HEK293 (cell line): ENCODE results near the gene FAM227B.

ENCODE experiments used
- CTCF ChIA-PET: fragments of 350-600 bp; formaldehyde crosslinking; extraction: SDS; loops from one replicate; lab custom pipeline; 2021; ENCODE audit warnings: antibody characterized with exemption; lab: Yijun Ruan, JAX
- POLR2A ChIA-PET: fragments of 300-600 bp; formaldehyde crosslinking; extraction: SDS; loops from one replicate; lab custom pipeline; 2020; ENCODE audit warnings: antibody characterized with exemption, inconsistent platforms; lab: Yijun Ruan, JAX
- H3K27ac ChIP-seq: fragments of 200-500 bp; sonication (Bioruptor generic); 2 replicates; pipeline ENCODE4 v1.5.1; 2014; ENCODE audit warnings: low read depth, low read length, control low read depth, inconsistent platforms; ENCODE audit errors: extremely low read depth
- H3K36me3 ChIP-seq, 2 experiments: fragments of 200-500 bp in 1 of 2; sonication (Bioruptor generic) in 1 of 2; 1 replicate in 1 of 2; 2 replicates in 1 of 2; pipeline ENCODE4 v1.5.1; 2014 to 2017; ENCODE audit warnings: inconsistent platforms in 2 of 2, low read length in 2 of 2; ENCODE audit not compliant: control insufficient read depth in 2 of 2, insufficient read depth in 1 of 2
- H3K4me1 ChIP-seq: fragments of 200-500 bp; sonication (Bioruptor generic); 2 replicates; pipeline ENCODE4 v1.5.1; 2014; ENCODE audit warnings: mild to moderate bottlenecking, low read length, inconsistent platforms; ENCODE audit not compliant: control insufficient read depth, insufficient read depth
- H3K4me3 ChIP-seq: 2 replicates; pipeline ENCODE4 v1.5.1; 2011; ENCODE audit warnings: low read depth, mild to moderate bottlenecking, control low read depth, low read length, moderate library complexity
- H3K9me3 ChIP-seq: fragments of 200-500 bp; sonication (Bioruptor generic); 2 replicates; pipeline ENCODE4 v1.5.1; 2014; ENCODE audit warnings: low read depth, low read length, inconsistent platforms; ENCODE audit not compliant: control insufficient read depth, insufficient read depth
- KLF16 ChIP-seq: fragments of 450-650 bp; formaldehyde crosslinking; IDR thresholded peaks from 2 replicates; pipeline ENCODE4 v1.5.1; 2017; ENCODE audit warnings: missing biosample characterization, missing genetic modification characterization
- KLF9 ChIP-seq: fragments of 450-650 bp; formaldehyde crosslinking; IDR thresholded peaks from 2 replicates; pipeline ENCODE4 v1.5.1; 2016; ENCODE audit warnings: missing biosample characterization, missing genetic modification characterization, low read depth
- OVOL3 ChIP-seq: fragments of 450-650 bp; formaldehyde crosslinking; IDR thresholded peaks from 2 replicates; pipeline ENCODE4 v1.5.1; 2016; ENCODE audit warnings: missing biosample characterization, missing genetic modification characterization
- PATZ1 ChIP-seq: fragments of 450-650 bp; formaldehyde crosslinking; IDR thresholded peaks from 2 replicates; pipeline ENCODE4 v1.5.1; 2016; ENCODE audit warnings: missing biosample characterization, missing genetic modification characterization
- REPIN1 ChIP-seq: fragments of 450-650 bp; formaldehyde crosslinking; IDR thresholded peaks from 2 replicates; pipeline ENCODE4 v1.5.1; 2017; ENCODE audit warnings: missing biosample characterization, missing genetic modification characterization, low read depth
- SCRT1 ChIP-seq: fragments of 450-650 bp; formaldehyde crosslinking; IDR thresholded peaks from 2 replicates; pipeline ENCODE4 v1.5.1; 2016; ENCODE audit warnings: missing biosample characterization, missing genetic modification characterization, borderline replicate concordance
- SP2 ChIP-seq: fragments of 450-650 bp; formaldehyde crosslinking; IDR thresholded peaks from 2 replicates; pipeline ENCODE4 v1.5.1; 2016; ENCODE audit warnings: missing biosample characterization, missing genetic modification characterization
- TRIM28 ChIP-seq: IDR thresholded peaks from 2 replicates; pipeline ENCODE4 v1.6.1; 2011; ENCODE audit warnings: low read length, control low read depth, borderline replicate concordance
- TSHZ1 ChIP-seq: fragments of 450-650 bp; formaldehyde crosslinking; IDR thresholded peaks from 2 replicates; pipeline ENCODE4 v1.5.1; 2016; ENCODE audit warnings: missing biosample characterization, missing genetic modification characterization, borderline replicate concordance
- WT1 ChIP-seq: fragments of 450-650 bp; formaldehyde crosslinking; IDR thresholded peaks from 2 replicates; pipeline ENCODE4 v1.5.1; 2016; ENCODE audit warnings: missing biosample characterization, missing genetic modification characterization
- YY1 ChIP-seq: fragments of 450-650 bp; formaldehyde crosslinking; IDR thresholded peaks from 2 replicates; pipeline ENCODE4 v1.5.1; 2018; ENCODE audit warnings: missing biosample characterization, missing genetic modification characterization
- ZBTB26 ChIP-seq: fragments of 450-650 bp; formaldehyde crosslinking; optimal IDR thresholded peaks from 2 replicates; pipeline ENCODE3; 2016; ENCODE audit warnings: missing biosample characterization, mild to moderate bottlenecking, missing genetic modification characterization
- ZBTB8A ChIP-seq: fragments of 450-650 bp; formaldehyde crosslinking; IDR thresholded peaks from 2 replicates; pipeline ENCODE4 v1.5.1; 2016; ENCODE audit warnings: missing biosample characterization, missing genetic modification characterization
- ZEB2 ChIP-seq: fragments of 450-650 bp; formaldehyde crosslinking; IDR thresholded peaks from 2 replicates; pipeline ENCODE4 v1.5.1; 2016; ENCODE audit warnings: missing biosample characterization, missing genetic modification characterization
- ZNF112 ChIP-seq: fragments of 450-650 bp; formaldehyde crosslinking; IDR thresholded peaks from 2 replicates; pipeline ENCODE4 v1.5.0; 2017; ENCODE audit warnings: missing biosample characterization, missing genetic modification characterization
- ZNF155 ChIP-seq: fragments of 450-650 bp; formaldehyde crosslinking; IDR thresholded peaks from 2 replicates; pipeline ENCODE4 v1.5.1; 2016; ENCODE audit warnings: missing biosample characterization, missing genetic modification characterization
- ZNF184 ChIP-seq: fragments of 450-650 bp; IDR thresholded peaks from 2 replicates; pipeline ENCODE4 v1.5.1; 2018; ENCODE audit warnings: missing biosample characterization, mild to moderate bottlenecking, missing genetic modification characterization
- ZNF26 ChIP-seq: fragments of 450-650 bp; formaldehyde crosslinking; IDR thresholded peaks from 2 replicates; pipeline ENCODE4 v1.5.1; 2016; ENCODE audit warnings: missing biosample characterization, missing genetic modification characterization
- ZNF555 ChIP-seq: fragments of 450-650 bp; formaldehyde crosslinking; conservative IDR thresholded peaks from 2 replicates; pipeline ENCODE4 v1.5.1; 2017; ENCODE audit warnings: missing biosample characterization, mild to moderate bottlenecking, missing genetic modification characterization, inconsistent platforms
- ZNF561 ChIP-seq: fragments of 450-650 bp; IDR thresholded peaks from 2 replicates; pipeline ENCODE4 v1.5.1; 2018; ENCODE audit warnings: missing biosample characterization, missing genetic modification characterization, borderline replicate concordance
- ZNF571 ChIP-seq: fragments of 450-650 bp; formaldehyde crosslinking; IDR thresholded peaks from 2 replicates; pipeline ENCODE4 v1.5.0; 2017; ENCODE audit warnings: missing biosample characterization, missing genetic modification characterization
- ZNF670 ChIP-seq: fragments of 450-650 bp; formaldehyde crosslinking; IDR thresholded peaks from 2 replicates; pipeline ENCODE4 v1.5.1; 2016; ENCODE audit warnings: missing biosample characterization, missing genetic modification characterization, low read depth
- ZNF776 ChIP-seq: fragments of 450-650 bp; formaldehyde crosslinking; IDR thresholded peaks from 2 replicates; pipeline ENCODE4 v1.5.0; 2017; ENCODE audit warnings: missing biosample characterization, missing genetic modification characterization, borderline replicate concordance
- ZNF785 ChIP-seq: fragments of 450-650 bp; formaldehyde crosslinking; IDR thresholded peaks from 2 replicates; pipeline ENCODE4 v1.5.1; 2016; ENCODE audit warnings: missing biosample characterization, missing genetic modification characterization
- ZSCAN16 ChIP-seq: fragments of 450-650 bp; formaldehyde crosslinking; IDR thresholded peaks from 2 replicates; pipeline ENCODE4 v1.5.1; 2016; ENCODE audit warnings: missing biosample characterization, missing genetic modification characterization
- ZSCAN18 ChIP-seq: fragments of 450-650 bp; formaldehyde crosslinking; IDR thresholded peaks from 2 replicates; pipeline ENCODE4 v1.5.1; 2016; ENCODE audit warnings: missing biosample characterization, missing genetic modification characterization
- ZSCAN30 ChIP-seq: fragments of 450-650 bp; IDR thresholded peaks from 2 replicates; pipeline ENCODE4 v1.5.1; 2018; ENCODE audit warnings: missing biosample characterization, mild to moderate bottlenecking, missing genetic modification characterization, moderate library complexity

The FAM227B gene

GRCh38 chr15:49436751-49437150 is 183.9 kb downstream of the FAM227B start:
- Histone ChIP-seq H3K27ac (no peak overlapping the region), H3K9me3 (no peaks in the 10 kb centered on the region), H3K36me3 (no peaks in the 10 kb centered on the region), H3K4me3 (no peak overlapping the region)
- CTCF ChIA-PET: interaction anchor here (0.7 kb wide), 1 partner anchor 32 kb away, joined by 3 read pairs; no protein-coding TSS in a partner anchor
- POLR2A ChIA-PET: no interaction called here
- no peak for TF ChIP-seq TRIM28
- TF ChIP-seq KLF16 (tag by site-specific recombination): no peak
- TF ChIP-seq ZNF571: no peak
- TF ChIP-seq WT1: no peak
- no peak for TF ChIP-seq ZBTB26 (tag by site-specific recombination)
- TF ChIP-seq OVOL3 (tag by site-specific recombination): no peak
- TF ChIP-seq ZNF776 (tag by site-specific recombination): no peak
- no peak for TF ChIP-seq ZNF112 (tag by site-specific recombination)
- TF ChIP-seq ZSCAN16 (tag by site-specific recombination): no peak
- no peak for TF ChIP-seq ZBTB8A
- TF ChIP-seq YY1 (tag by site-specific recombination): no peak
- TF ChIP-seq ZNF785 (tag by site-specific recombination): no peak
- no peak for TF ChIP-seq ZNF555 (tag by site-specific recombination)
- TF ChIP-seq, all 188 proteins: peak for 0
- H3K4me1 ChIP-seq: no peaks in the 10 kb centered on the region

- TF ChIP-seq TSHZ1 (no peak), ZNF670 (tag by site-specific recombination) (no peak), ZNF155 (tag by site-specific recombination) (no peak), ZNF26 (tag by site-specific recombination) (no peak), ZNF561 (tag by site-specific recombination) (no peak), SCRT1 (tag by site-specific recombination) (no peak), REPIN1 (tag by site-specific recombination) (no peak), PATZ1 (tag by site-specific recombination) (no peak), ZNF776 (tag by site-specific recombination) (no peak), ZSCAN18 (tag by site-specific recombination) (no peak), ZSCAN30 (no peak), SP2 (tag by site-specific recombination) (no peak), KLF9 (no peak), ZEB2 (tag by site-specific recombination) (no peak), ZNF184 (tag by site-specific recombination) (no peak)
- no peaks in the 10 kb centered on the region for H3K4me1 ChIP-seq
- POLR2A ChIA-PET: no interaction called here
- CTCF ChIA-PET: no interaction called here
- no peak overlapping the region for H3K27ac ChIP-seq
- no peaks in the 10 kb centered on the region for H3K9me3 ChIP-seq
- H3K4me3 ChIP-seq: no peak overlapping the region
- no peaks in the 10 kb centered on the region for H3K36me3 ChIP-seq
These were observed 185.4 kb downstream of the FAM227B start for GRCh38 chr15:49435174-49435573.
